HL-60 (cell line): Measurements from ENCODE around the gene PCSK4.
"Not testable (repeated sequence)": the region's sequence is repeated elsewhere in the genome, so short reads cannot be mapped to it uniquely, and the experiment has no call there.

Experiments
- DNase-seq, 2 experiments: peaks; one replicate each; pipeline ENCODE4 v3.0.0-alpha.2; 2010 to 2020; ENCODE audit warnings: low read depth in 1 of 2, low spot score in 1 of 2
- H3K27ac ChIP-seq: fragments of 250-450 bp; sonication (Bioruptor Pico); replicated peaks from 2 replicates; pipeline ENCODE4 v1.5.1; 2020; ENCODE audit warnings: mild to moderate bottlenecking, moderate library complexity
- H3K27me3 ChIP-seq: fragments of 250-450 bp; sonication (Bioruptor Pico); 2 replicates; pipeline ENCODE4 v1.5.1; 2021; ENCODE audit warnings: mild to moderate bottlenecking, moderate library complexity; ENCODE audit not compliant: insufficient read depth, poor library complexity, severe bottlenecking
- H3K4me3 ChIP-seq: replicated peaks from 2 replicates; pipeline ENCODE4 v1.5.1; 2011; ENCODE audit warnings: mild to moderate bottlenecking, control low read depth, low read length; ENCODE audit not compliant: insufficient read depth
- CTCF ChIP-seq: IDR thresholded peaks from one replicate; pipeline ENCODE4 v1.5.1; 2011; ENCODE audit warnings: low read length, control low read depth, inconsistent platforms; ENCODE audit not compliant: insufficient read depth
- GABPA ChIP-seq: IDR thresholded peaks from 2 replicates; pipeline ENCODE4 v1.6.1; 2012; ENCODE audit warnings: low read depth
- POLR2AphosphoS5 ChIP-seq: IDR thresholded peaks from 2 replicates; pipeline ENCODE4 v1.6.1; 2012; ENCODE audit warnings: low read depth
- SPI1 ChIP-seq: IDR thresholded peaks from 2 replicates; pipeline ENCODE4 v1.6.1; 2012; ENCODE audit warnings: low read depth, mild to moderate bottlenecking, borderline replicate concordance
- TF ChIP-seq, protein P1 (sequence below): IDR thresholded peaks from 2 replicates; pipeline ENCODE4 v1.6.1; 2012; ENCODE audit warnings: low read depth; ENCODE audit not compliant: insufficient replicate concordance

Gene PCSK4

GRCh38 chr19:1533510-1534150 lies 43.5 kb upstream of the PCSK4 start:
- Histone ChIP-seq H3K4me3 (no peak overlapping the region), H3K27ac (no peak overlapping the region), H3K27me3 (no peaks in the 10 kb centered on the region)
- DNase-seq: no peak
- TF ChIP-seq CTCF: no peak

DNA sequence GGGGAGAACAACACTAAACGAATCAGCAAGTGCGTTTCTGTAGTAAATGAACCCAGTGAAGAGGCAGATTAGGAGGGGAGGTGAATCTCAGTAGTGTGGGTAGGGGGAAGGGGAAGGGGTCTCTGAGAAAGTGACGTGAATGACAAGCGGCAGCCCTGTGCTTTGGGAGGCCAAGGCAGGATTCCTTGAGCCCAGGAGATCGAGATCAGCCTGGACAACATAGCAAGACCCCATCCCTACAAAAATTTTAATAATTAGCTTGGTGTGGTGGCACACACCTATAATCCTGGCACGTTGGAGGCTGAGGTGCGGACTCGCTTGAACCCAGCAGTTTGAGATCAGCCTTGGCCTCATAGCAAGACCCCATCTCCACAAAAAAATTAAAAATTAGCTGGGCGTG lies 41.9 kb upstream of the PCSK4 start:
- TF ChIP-seq, protein P1, sequence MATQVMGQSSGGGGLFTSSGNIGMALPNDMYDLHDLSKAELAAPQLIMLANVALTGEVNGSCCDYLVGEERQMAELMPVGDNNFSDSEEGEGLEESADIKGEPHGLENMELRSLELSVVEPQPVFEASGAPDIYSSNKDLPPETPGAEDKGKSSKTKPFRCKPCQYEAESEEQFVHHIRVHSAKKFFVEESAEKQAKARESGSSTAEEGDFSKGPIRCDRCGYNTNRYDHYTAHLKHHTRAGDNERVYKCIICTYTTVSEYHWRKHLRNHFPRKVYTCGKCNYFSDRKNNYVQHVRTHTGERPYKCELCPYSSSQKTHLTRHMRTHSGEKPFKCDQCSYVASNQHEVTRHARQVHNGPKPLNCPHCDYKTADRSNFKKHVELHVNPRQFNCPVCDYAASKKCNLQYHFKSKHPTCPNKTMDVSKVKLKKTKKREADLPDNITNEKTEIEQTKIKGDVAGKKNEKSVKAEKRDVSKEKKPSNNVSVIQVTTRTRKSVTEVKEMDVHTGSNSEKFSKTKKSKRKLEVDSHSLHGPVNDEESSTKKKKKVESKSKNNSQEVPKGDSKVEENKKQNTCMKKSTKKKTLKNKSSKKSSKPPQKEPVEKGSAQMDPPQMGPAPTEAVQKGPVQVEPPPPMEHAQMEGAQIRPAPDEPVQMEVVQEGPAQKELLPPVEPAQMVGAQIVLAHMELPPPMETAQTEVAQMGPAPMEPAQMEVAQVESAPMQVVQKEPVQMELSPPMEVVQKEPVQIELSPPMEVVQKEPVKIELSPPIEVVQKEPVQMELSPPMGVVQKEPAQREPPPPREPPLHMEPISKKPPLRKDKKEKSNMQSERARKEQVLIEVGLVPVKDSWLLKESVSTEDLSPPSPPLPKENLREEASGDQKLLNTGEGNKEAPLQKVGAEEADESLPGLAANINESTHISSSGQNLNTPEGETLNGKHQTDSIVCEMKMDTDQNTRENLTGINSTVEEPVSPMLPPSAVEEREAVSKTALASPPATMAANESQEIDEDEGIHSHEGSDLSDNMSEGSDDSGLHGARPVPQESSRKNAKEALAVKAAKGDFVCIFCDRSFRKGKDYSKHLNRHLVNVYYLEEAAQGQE: no peak
- no peak for TF ChIP-seq CTCF
- no peak for TF ChIP-seq GABPA
- TF ChIP-seq POLR2AphosphoS5: no peak
- TF ChIP-seq SPI1: no peak
- no peaks in the 10 kb centered on the region for H3K27me3 ChIP-seq
- no peak overlapping the region for H3K27ac ChIP-seq
- DNase-seq: no peak
- no peak overlapping the region for H3K4me3 ChIP-seq

- no peak for TF ChIP-seq CTCF
- TF ChIP-seq, protein P1: no peak
- no peak for TF ChIP-seq POLR2AphosphoS5
- no peak for TF ChIP-seq GABPA
- no peak for TF ChIP-seq SPI1
- Histone ChIP-seq H3K4me3 (no peak overlapping the region), H3K27me3 (no peaks in the 10 kb centered on the region), H3K27ac (no peak overlapping the region)
- DNase-seq: no peak
Measured at GRCh38 chr19:1531587-1531986, 41.4 kb upstream of the PCSK4 start.

DNA sequence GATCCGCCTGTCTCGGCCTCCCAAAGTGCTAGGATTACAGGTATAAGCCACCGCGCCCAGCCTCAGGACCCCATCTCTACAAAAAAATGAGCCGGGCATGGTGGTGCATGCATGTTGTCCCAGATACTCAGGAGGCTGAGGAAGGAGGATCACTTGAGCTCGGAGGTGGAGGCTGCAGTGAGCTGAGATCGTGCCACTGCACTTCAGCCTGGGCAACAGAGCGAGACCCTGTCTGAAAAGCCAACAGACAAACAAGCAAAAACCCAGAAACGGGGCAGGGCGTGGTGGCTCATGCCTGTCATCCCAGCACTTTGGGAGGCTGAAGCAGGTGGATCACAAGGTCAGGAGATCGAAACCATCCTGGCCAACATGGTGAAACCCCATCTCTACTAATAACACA lies 40.7 kb upstream of the PCSK4 start:
- not testable (repeated sequence) for DNase-seq, H3K4me3 ChIP-seq, H3K27me3 ChIP-seq, H3K27ac ChIP-seq
